ENCODE measurements around the gene RIBC2.

DNA sequence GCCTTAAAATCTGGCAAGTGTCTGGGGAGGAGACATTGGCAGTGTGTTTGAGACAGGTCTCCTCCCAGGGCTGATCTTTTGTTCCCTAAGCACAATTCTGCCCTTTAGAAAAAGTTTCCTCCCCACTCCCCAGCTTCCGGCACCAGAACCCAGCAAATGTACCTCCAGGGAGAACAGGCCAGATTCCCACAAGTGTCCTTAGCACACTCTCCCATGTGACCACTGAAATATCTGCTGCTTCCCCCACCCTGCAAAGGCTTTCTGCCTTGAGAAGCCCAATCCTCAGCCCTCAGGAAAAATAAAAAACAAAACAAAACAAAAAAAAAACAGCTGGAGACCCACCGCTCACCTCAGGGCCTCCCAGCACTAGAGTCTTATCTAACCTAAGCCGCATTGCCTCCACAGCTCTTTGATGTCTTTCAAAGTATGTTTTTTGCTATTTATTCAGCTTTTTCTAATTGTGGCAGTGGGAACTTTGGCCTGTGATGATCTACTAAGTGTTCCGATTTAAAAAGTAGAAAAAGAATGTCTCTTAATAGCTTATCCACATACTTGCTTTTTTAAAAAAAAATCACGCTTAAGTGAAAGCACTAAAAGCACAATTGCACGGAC lies 60.2 kb downstream of the RIBC2 start:
- TF ChIP-seq KLF13 (CRISPR knock-in tag; IDR thresholded peaks at IDR 0.05) (no peak), JDP2 (CRISPR knock-in tag; IDR thresholded peaks at IDR 0.05; ENCODE audit: borderline replicate concordance) (no peak), TBX3 (IDR thresholded peaks at IDR 0.05; ENCODE audit: borderline replicate concordance) (no peak), MTA1 (CRISPR knock-in tag; IDR thresholded peaks at IDR 0.05; ENCODE audit: borderline replicate concordance) (no peak), PHB2 (IDR thresholded peaks at IDR 0.05; ENCODE audit: partially characterized antibody) (no peak), MYNN (CRISPR knock-in tag; IDR thresholded peaks at IDR 0.05; ENCODE audit: low read depth) (no peak), MEIS2 (CRISPR knock-in tag; IDR thresholded peaks at IDR 0.05) (no peak), ZNF274 (CRISPR knock-in tag; IDR thresholded peaks at IDR 0.05) (no peak), CHD4 (IDR thresholded peaks at IDR 0.05; ENCODE audit: borderline replicate concordance, low read length) (no peak), EZH2 (conservative IDR thresholded peaks at IDR 0.05; ENCODE audit: low read depth, low read length) (no peak), ARHGAP35 (CRISPR knock-in tag; IDR thresholded peaks at IDR 0.05; ENCODE audit: borderline replicate concordance) (no peak), ZNF614 (CRISPR knock-in tag; IDR thresholded peaks at IDR 0.05; ENCODE audit: borderline replicate concordance) (no peak)
- TF ChIP-seq, protein P1, sequence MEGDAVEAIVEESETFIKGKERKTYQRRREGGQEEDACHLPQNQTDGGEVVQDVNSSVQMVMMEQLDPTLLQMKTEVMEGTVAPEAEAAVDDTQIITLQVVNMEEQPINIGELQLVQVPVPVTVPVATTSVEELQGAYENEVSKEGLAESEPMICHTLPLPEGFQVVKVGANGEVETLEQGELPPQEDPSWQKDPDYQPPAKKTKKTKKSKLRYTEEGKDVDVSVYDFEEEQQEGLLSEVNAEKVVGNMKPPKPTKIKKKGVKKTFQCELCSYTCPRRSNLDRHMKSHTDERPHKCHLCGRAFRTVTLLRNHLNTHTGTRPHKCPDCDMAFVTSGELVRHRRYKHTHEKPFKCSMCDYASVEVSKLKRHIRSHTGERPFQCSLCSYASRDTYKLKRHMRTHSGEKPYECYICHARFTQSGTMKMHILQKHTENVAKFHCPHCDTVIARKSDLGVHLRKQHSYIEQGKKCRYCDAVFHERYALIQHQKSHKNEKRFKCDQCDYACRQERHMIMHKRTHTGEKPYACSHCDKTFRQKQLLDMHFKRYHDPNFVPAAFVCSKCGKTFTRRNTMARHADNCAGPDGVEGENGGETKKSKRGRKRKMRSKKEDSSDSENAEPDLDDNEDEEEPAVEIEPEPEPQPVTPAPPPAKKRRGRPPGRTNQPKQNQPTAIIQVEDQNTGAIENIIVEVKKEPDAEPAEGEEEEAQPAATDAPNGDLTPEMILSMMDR (CRISPR knock-in tag; IDR thresholded peaks at IDR 0.05), result no peak
- TF ChIP-seq, protein P2, sequence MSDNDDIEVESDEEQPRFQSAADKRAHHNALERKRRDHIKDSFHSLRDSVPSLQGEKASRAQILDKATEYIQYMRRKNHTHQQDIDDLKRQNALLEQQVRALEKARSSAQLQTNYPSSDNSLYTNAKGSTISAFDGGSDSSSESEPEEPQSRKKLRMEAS (IDR thresholded peaks at IDR 0.05), result 0 out of 2 replicates have a peak, but pooled peaks have one; percentile 9

Data from HepG2 (cell line).